ENCODE data around the gene BTBD3. TPM values are rescaled to one million over a fixed set of nuclear protein-coding genes. Genes with fewer than 3 reads are reported as not detected.

BTBD3 gene
- total and polyA plus RNA-seq, 2 donors from 2014 or later = 11.6 to 37.7 TPM

DNA sequence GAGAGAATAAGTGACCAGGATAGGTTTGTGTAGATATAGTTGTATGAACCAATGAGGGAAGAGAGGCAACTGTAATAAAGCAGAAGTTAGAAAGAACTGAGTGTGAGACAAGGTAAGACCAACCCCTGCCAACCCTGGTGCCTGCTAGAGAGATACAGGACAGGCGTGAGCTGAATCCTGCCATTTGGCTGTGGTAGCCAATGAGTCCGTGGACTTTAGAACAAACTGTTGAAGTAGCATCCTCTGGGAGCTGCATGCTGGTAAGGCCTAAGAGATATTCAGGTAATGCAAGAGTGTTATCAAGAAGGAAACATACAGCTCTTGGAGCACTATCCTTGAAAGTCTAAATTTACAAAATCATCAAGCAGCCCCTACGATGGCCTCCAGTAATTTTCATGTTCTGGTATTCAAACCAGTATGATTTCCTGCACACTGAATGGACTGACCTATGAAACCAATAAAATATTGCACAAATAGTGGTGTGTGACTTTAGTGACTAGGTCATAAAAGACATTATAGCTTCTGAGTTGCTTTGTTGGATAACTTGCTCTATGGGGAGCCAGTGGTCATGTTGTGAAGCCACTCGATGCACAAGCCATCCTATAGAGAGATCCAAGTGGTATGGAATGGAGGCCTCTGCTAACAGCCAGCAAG lies 24.0 kb downstream of the BTBD3 start:
- no peaks in the 10 kb centered on the region for H3K9me3 ChIP-seq (ENCODE audit: control insufficient read depth in 2 of 3, insufficient read depth in 1 of 3, low read length in 3 of 3)
- no peak overlapping the region for H3K9ac ChIP-seq (ENCODE audit: low read length in 3 of 3)
- H3K4me3 ChIP-seq (ENCODE audit: low read length in 3 of 3) = no peak overlapping the region
- DNase-seq (no peak), FAIRE-seq (no peak)
- no peaks in the 10 kb centered on the region for H3K36me3 ChIP-seq (ENCODE audit: control insufficient read depth in 2 of 3, insufficient read depth in 3 of 3, low read length in 3 of 3)
- H3K27ac ChIP-seq (ENCODE audit: low read depth in 2 of 2, low read length in 2 of 2) = no peak overlapping the region
- intact Hi-C loops (cut with DNase I) = no loop called here
- no peaks in the 10 kb centered on the region for H3K4me1 ChIP-seq (ENCODE audit: control insufficient read depth in 2 of 3, insufficient read depth in 2 of 3, low read depth in 1 of 3, low read length in 3 of 3)
- H3K27me3 ChIP-seq (ENCODE audit: control insufficient read depth, insufficient read depth, low read length) = no peaks in the 10 kb centered on the region
- TF ChIP-seq, protein P1, sequence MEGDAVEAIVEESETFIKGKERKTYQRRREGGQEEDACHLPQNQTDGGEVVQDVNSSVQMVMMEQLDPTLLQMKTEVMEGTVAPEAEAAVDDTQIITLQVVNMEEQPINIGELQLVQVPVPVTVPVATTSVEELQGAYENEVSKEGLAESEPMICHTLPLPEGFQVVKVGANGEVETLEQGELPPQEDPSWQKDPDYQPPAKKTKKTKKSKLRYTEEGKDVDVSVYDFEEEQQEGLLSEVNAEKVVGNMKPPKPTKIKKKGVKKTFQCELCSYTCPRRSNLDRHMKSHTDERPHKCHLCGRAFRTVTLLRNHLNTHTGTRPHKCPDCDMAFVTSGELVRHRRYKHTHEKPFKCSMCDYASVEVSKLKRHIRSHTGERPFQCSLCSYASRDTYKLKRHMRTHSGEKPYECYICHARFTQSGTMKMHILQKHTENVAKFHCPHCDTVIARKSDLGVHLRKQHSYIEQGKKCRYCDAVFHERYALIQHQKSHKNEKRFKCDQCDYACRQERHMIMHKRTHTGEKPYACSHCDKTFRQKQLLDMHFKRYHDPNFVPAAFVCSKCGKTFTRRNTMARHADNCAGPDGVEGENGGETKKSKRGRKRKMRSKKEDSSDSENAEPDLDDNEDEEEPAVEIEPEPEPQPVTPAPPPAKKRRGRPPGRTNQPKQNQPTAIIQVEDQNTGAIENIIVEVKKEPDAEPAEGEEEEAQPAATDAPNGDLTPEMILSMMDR (IDR thresholded peaks at IDR 0.05; ENCODE audit: borderline replicate concordance, extremely low read depth, insufficient read depth) = no peak

DNA sequence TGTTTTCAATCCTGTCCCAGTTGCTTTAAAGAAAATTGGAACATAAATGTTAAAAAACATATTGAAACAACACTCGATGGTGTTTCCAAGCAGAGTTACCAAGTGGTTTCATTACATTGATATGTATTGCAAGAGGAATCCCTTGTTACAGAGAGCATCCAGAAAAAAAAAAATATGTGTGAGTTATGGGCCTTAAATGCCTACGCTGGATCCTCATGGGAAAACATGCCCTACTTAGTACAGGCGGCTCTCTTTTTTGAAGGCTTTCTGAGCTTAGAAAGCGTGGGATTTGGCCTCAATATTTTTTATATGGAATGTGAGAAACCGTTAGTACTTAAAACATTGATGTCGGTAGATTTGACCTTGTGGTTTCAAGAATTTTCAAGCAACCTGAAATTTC lies 26.1 kb downstream of the BTBD3 start:
- Histone ChIP-seq H3K9me3 (ENCODE audit: control insufficient read depth in 2 of 3, insufficient read depth in 1 of 3, low read length in 3 of 3) (no peaks in the 10 kb centered on the region), H3K4me1 (ENCODE audit: control insufficient read depth in 2 of 3, insufficient read depth in 2 of 3, low read depth in 1 of 3, low read length in 3 of 3) (no peaks in the 10 kb centered on the region)

GRCh38 chr20:11948806-11949205 lies 31.1 kb downstream of the BTBD3 start:
- H3K27me3 ChIP-seq (ENCODE audit: control insufficient read depth, insufficient read depth, low read length) = no peaks in the 10 kb centered on the region
- FAIRE-seq (no peak), DNase-seq (no peak)
- H3K4me1 ChIP-seq (ENCODE audit: control insufficient read depth in 2 of 3, insufficient read depth in 2 of 3, low read depth in 1 of 3, low read length in 3 of 3) = no peaks in the 10 kb centered on the region
- H3K27ac ChIP-seq (ENCODE audit: low read depth in 2 of 2, low read length in 2 of 2) = no peak overlapping the region
- no peak overlapping the region for H3K9ac ChIP-seq (ENCODE audit: low read length in 3 of 3)
- H3K9me3 ChIP-seq (ENCODE audit: control insufficient read depth in 2 of 3, insufficient read depth in 1 of 3, low read length in 3 of 3) = no peaks in the 10 kb centered on the region
- TF ChIP-seq, protein P1 (IDR thresholded peaks at IDR 0.05; ENCODE audit: borderline replicate concordance, extremely low read depth, insufficient read depth) = no peak
- intact Hi-C loops (cut with DNase I) = no loop called here
- no peak overlapping the region for H3K4me3 ChIP-seq (ENCODE audit: low read length in 3 of 3)
- H3K36me3 ChIP-seq (ENCODE audit: control insufficient read depth in 2 of 3, insufficient read depth in 3 of 3, low read length in 3 of 3) = no peaks in the 10 kb centered on the region

More for the DNA sequence above, 26.1 kb downstream of the BTBD3 start:
- intact Hi-C loops (cut with DNase I) = no loop called here
- Histone ChIP-seq H3K36me3 (ENCODE audit: control insufficient read depth in 2 of 3, insufficient read depth in 3 of 3, low read length in 3 of 3) (no peaks in the 10 kb centered on the region), H3K27ac (ENCODE audit: low read depth in 2 of 2, low read length in 2 of 2) (no peak overlapping the region), H3K9ac (ENCODE audit: low read length in 3 of 3) (no peak overlapping the region), H3K27me3 (ENCODE audit: control insufficient read depth, insufficient read depth, low read length) (no peaks in the 10 kb centered on the region), H3K4me3 (ENCODE audit: low read length in 3 of 3) (no peak overlapping the region)
- DNase-seq = no peak
- TF ChIP-seq, protein P1 (IDR thresholded peaks at IDR 0.05; ENCODE audit: borderline replicate concordance, extremely low read depth, insufficient read depth) = no peak
- FAIRE-seq = no peak

GRCh38 chr20:11949711-11950110 lies 32.0 kb downstream of the BTBD3 start:
- TF ChIP-seq, protein P1 (IDR thresholded peaks at IDR 0.05; ENCODE audit: borderline replicate concordance, extremely low read depth, insufficient read depth) = no peak
- DNase-seq (no peak), FAIRE-seq (no peak)
- no peak overlapping the region for H3K27ac ChIP-seq (ENCODE audit: low read depth in 2 of 2, low read length in 2 of 2)
- no peaks in the 10 kb centered on the region for H3K4me1 ChIP-seq (ENCODE audit: control insufficient read depth in 2 of 3, insufficient read depth in 2 of 3, low read depth in 1 of 3, low read length in 3 of 3)
- intact Hi-C loops (cut with DNase I) = no loop called here
- no peaks in the 10 kb centered on the region for H3K27me3 ChIP-seq (ENCODE audit: control insufficient read depth, insufficient read depth, low read length)
- H3K9ac ChIP-seq (ENCODE audit: low read length in 3 of 3) = no peak overlapping the region
- no peaks in the 10 kb centered on the region for H3K36me3 ChIP-seq (ENCODE audit: control insufficient read depth in 2 of 3, insufficient read depth in 3 of 3, low read length in 3 of 3)
- H3K4me3 ChIP-seq (ENCODE audit: low read length in 3 of 3) = no peak overlapping the region
- no peaks in the 10 kb centered on the region for H3K9me3 ChIP-seq (ENCODE audit: control insufficient read depth in 2 of 3, insufficient read depth in 1 of 3, low read length in 3 of 3)

Data from kidney (tissue), 14 donors.